A673 (cell line): ENCODE data around the gene PZP. TPM values are rescaled to one million over a fixed set of nuclear protein-coding genes. Genes with fewer than 3 reads are reported as not detected.

Experiments
- BruUV-seq: library from RNA; stranded (reverse); fragments of 400-500 nt; replicated peaks from 2 replicates; lab custom pipeline; 2021; lab: Mats Ljungman, UMichigan
- CTCF ChIA-PET: fragments of 300-600 bp; sonication (Branson Sonifier 250); formaldehyde crosslinking; loops from one replicate; lab custom pipeline; 2022; ENCODE audit warnings: antibody characterized with exemption; lab: Charles Lee
- POLR2A ChIA-PET: fragments of 300-600 bp; sonication (Branson Sonifier 250); formaldehyde crosslinking; loops from one replicate; lab custom pipeline; 2022; ENCODE audit warnings: antibody characterized with exemption; ENCODE audit not compliant: low non-redundant PET; lab: Charles Lee
- DNase-seq: peaks from one replicate; pipeline ENCODE4 v3.0.0-alpha.2; 2015; ENCODE audit warnings: low spot score
- H3K27ac ChIP-seq: fragments of 200-600 bp; sonication (generic); 2 replicates; pipeline ENCODE4 v1.5.1; 2016; ENCODE audit warnings: mixed run types, low read depth, mild to moderate bottlenecking, mixed read lengths, antibody characterized with exemption, low read length; ENCODE audit not compliant: poor library complexity, severe bottlenecking
- H3K27me3 ChIP-seq: fragments of 200-600 bp; sonication (generic); replicated peaks from 2 replicates; pipeline ENCODE4 v1.6.1; 2017; ENCODE audit warnings: mixed run types, low read depth, mild to moderate bottlenecking, mixed read lengths, antibody characterized with exemption, low read length; ENCODE audit not compliant: insufficient read depth, poor library complexity
- H3K36me3 ChIP-seq: fragments of 200-600 bp; sonication (generic); 2 replicates; pipeline ENCODE4 v1.6.1; 2016; ENCODE audit warnings: mixed run types, mild to moderate bottlenecking, mixed read lengths, antibody characterized with exemption, low read length; ENCODE audit not compliant: insufficient read depth, poor library complexity, severe bottlenecking
- H3K4me1 ChIP-seq: fragments of 200-600 bp; sonication (generic); 2 replicates; pipeline ENCODE4 v1.6.1; 2017; ENCODE audit warnings: mixed run types, mild to moderate bottlenecking, mixed read lengths, antibody characterized with exemption, low read length; ENCODE audit not compliant: insufficient read depth, poor library complexity, severe bottlenecking
- H3K4me3 ChIP-seq: fragments of 200-600 bp; sonication (generic); 2 replicates; pipeline ENCODE4 v1.5.1; 2016; ENCODE audit warnings: low read depth, mixed run types, mild to moderate bottlenecking, mixed read lengths, low read length; ENCODE audit not compliant: poor library complexity, severe bottlenecking
- H3K9me3 ChIP-seq: fragments of 200-600 bp; sonication (generic); 2 replicates; pipeline ENCODE4 v1.6.1; 2016; ENCODE audit warnings: mixed run types, low read depth, mild to moderate bottlenecking, mixed read lengths, antibody characterized with exemption, low read length; ENCODE audit not compliant: poor library complexity, severe bottlenecking
- CTCF ChIP-seq: fragments of 300-800, 200-600 bp; sonication (generic); conservative IDR thresholded peaks from 2 replicates; pipeline ENCODE4 v1.5.1; 2017; ENCODE audit warnings: low read depth, mild to moderate bottlenecking, antibody characterized with exemption, low read length, moderate library complexity, mixed read lengths
- EZH2 ChIP-seq: fragments of 200-600 bp; sonication (generic); IDR thresholded peaks from 2 replicates; pipeline ENCODE4 v1.6.1; 2017; ENCODE audit warnings: borderline replicate concordance, low read depth, mild to moderate bottlenecking, mixed read lengths, antibody characterized with exemption, low read length; ENCODE audit not compliant: poor library complexity, severe bottlenecking
- intact Hi-C: fragments of 100-400 bp; cut with micrococcal nuclease; formaldehyde crosslinking; loops from one replicate; pipeline ENCODE4 v1.10.0; 2022; ENCODE audit not compliant: unreplicated experiment
- microRNA-seq: library from miRNA; unstranded; fragments of <30 nt; microRNA quantifications from one replicate; pipeline ENCODE4 v1.2.0, GENCODE V29; 2021
- total RNA-seq: library from RNA; stranded (reverse); gene quantifications from 2 replicates; pipeline ENCODE4 v1.2.3, GENCODE V29; 2021

The PZP gene
- total RNA-seq, 1 experiment from 2014 or later: not detected

DNA sequence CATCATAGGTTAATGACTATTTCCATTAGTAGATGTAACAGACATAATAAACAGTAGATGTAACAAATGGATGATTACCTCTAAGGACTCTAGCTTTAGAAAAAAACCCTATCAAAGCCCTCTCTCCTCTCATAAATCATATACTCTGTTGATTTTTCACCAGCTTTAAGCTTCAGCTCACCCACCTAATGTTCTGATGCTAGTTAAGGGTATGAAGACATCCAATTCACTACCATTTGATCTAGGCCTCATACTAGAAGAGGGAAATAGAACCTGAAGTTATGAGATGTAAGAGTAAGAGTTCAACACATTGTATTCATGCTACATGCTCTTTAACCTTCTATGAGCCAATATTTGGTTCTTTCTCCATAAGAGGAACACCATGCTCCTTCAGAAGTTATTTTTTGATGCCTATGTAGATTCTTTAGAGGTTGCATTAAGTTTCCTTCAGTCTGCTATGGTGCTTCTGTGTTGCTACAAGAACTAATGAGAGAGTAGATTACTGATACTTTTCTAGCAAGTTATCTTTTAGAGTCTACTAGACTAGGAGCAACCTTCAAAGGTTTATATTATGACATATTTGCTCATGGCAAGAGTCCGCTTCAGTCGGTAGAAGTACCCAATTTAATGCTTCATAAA lies 108.5 kb downstream of the PZP start:
- no peak for DNase-seq
- BruUV-seq: no TSS peak
- TF ChIP-seq CTCF (no peak), EZH2 (no peak)
- Histone ChIP-seq H3K4me1 (no peaks in the 10 kb centered on the region), H3K4me3 (no peak overlapping the region), H3K9me3 (no peaks in the 10 kb centered on the region), H3K27ac (no peak overlapping the region), H3K27me3 (no peaks in the 10 kb centered on the region), H3K36me3 (no peaks in the 10 kb centered on the region)
- intact Hi-C loops: no loop called here
- POLR2A ChIA-PET: no interaction called here
- CTCF ChIA-PET: no interaction called here

Small RNA genes within 50 kb of the gene (microRNA-seq; reads per million reads assigned to microRNA genes)
- not detected for gene MIR1244-3

Other genes starting within 250 kb of the PZP start
- 1.2 and 1.9 TPM in 2 replicates for gene KLRG1, start 218.8 kb downstream of the PZP start, total RNA-seq
- gene A2M, start 92.5 kb downstream of the PZP start, total RNA-seq: 1.3 and 2.0 TPM in 2 replicates